Activated T-helper 1 cell treated with anti-CD3 and anti-CD28 coated beads, Interleukin-12 subunit alpha, Interleukin-12 subunit beta, Interleukin-2, Interleukin-4 antibody, amounts not matched to agents 30 ng/mL and 10 ng/mL and 1 ng/mL, durations not matched to agents 14 hours and 24 hours and 36 hours (primary cell): Measurements from ENCODE around the gene LY86. TPM values are rescaled to one million over a fixed set of nuclear protein-coding genes. Genes with fewer than 3 reads are reported as not detected.

Source experiments
- DNase-seq: peaks from one replicate; pipeline ENCODE4 v3.0.0; 2021; ENCODE audit warnings: low spot score
- H3K27ac Mint-ChIP-seq: one replicate; pipeline ENCODE4 v1.8.0; 2021; ENCODE audit warnings: mild to moderate bottlenecking, mixed read lengths
- H3K27me3 Mint-ChIP-seq: one replicate; pipeline ENCODE4 v1.8.0; 2022; ENCODE audit warnings: mild to moderate bottlenecking, moderate library complexity, mixed read lengths; ENCODE audit not compliant: insufficient read depth
- H3K36me3 Mint-ChIP-seq: one replicate; pipeline ENCODE4 v1.8.0; 2021; ENCODE audit warnings: low read depth, mixed read lengths
- H3K4me1 Mint-ChIP-seq: one replicate; pipeline ENCODE4 v1.8.0; 2021; ENCODE audit warnings: low read depth, mixed read lengths
- H3K4me3 Mint-ChIP-seq: one replicate; pipeline ENCODE4 v1.8.0; 2021; ENCODE audit warnings: mild to moderate bottlenecking, moderate library complexity, mixed read lengths
- H3K9me3 Mint-ChIP-seq: one replicate; pipeline ENCODE4 v1.8.0; 2021; ENCODE audit warnings: mixed read lengths
- intact Hi-C: fragments of 100-400 bp; cut with micrococcal nuclease; formaldehyde crosslinking; loops from one replicate; pipeline ENCODE4 v1.15.1; 2024
- total RNA-seq: library from RNA; stranded (reverse); gene quantifications from 2 replicates; pipeline ENCODE4 v1.2.3, GENCODE V29; 2022

Gene LY86
- total RNA-seq, 1 donor from 2014 or later = 1.2 TPM

DNA sequence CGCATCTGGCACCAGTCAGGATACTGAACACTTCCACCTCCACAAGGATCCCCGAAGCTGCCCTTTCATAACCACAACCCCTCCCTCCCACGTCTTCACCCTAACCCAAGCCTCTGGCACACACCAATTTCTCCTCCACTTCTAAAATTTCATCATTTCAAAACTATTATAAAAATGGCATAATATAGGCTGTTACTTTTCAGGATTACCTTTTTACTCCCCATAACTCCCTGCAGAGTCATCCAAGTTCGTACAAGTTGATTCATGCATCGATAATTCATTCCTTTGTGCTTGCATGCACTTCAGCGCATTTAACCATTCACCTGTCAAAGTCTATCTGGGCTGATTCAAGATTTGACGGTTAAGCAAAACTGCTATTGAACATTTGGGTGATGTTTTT lies 30.6 kb upstream of the LY86 start:
- peaks cover 56% of the 10 kb centered on the region for H3K4me1 Mint-ChIP-seq
- H3K36me3 Mint-ChIP-seq = no peaks in the 10 kb centered on the region
- intact Hi-C loops = loop anchor here (2.0 to 10.0 kb wide), 6 partner anchors 31 to 684 kb away; partner anchors contain the start of gene LY86
- DNase-seq = no peak
- peaks cover 12% of the 10 kb centered on the region for H3K27me3 Mint-ChIP-seq
- no peak overlapping the region for H3K27ac Mint-ChIP-seq
- H3K9me3 Mint-ChIP-seq = no peaks in the 10 kb centered on the region
- H3K4me3 Mint-ChIP-seq = no peak overlapping the region

- Mint-ChIP-seq H3K27ac (peak overlapping the region; percentile 15), H3K36me3 (peaks cover 6% of the 10 kb centered on the region), H3K4me3 (no peak overlapping the region), H3K9me3 (peaks cover 7% of the 10 kb centered on the region), H3K4me1 (peaks cover 71% of the 10 kb centered on the region), H3K27me3 (peaks cover 10% of the 10 kb centered on the region)
- DNase-seq = no peak
- intact Hi-C loops = loop anchor here (2.0 to 10.0 kb wide), 6 partner anchors 29 to 682 kb away; partner anchors contain the start of gene LY86
These were observed 28.4 kb upstream of the LY86 start for GRCh38 chr6:6559994-6560570.

- H3K9me3 Mint-ChIP-seq = peaks cover 7% of the 10 kb centered on the region
- H3K27ac Mint-ChIP-seq = no peak overlapping the region
- peaks cover 72% of the 10 kb centered on the region for H3K4me1 Mint-ChIP-seq
- H3K36me3 Mint-ChIP-seq = peaks cover 6% of the 10 kb centered on the region
- intact Hi-C loops = no loop called here
- no peak overlapping the region for H3K4me3 Mint-ChIP-seq
- H3K27me3 Mint-ChIP-seq = peaks cover 6% of the 10 kb centered on the region
- no peak for DNase-seq
These were observed 27.6 kb upstream of the LY86 start for GRCh38 chr6:6560909-6561308.

- DNase-seq = no peak
- H3K4me1 Mint-ChIP-seq = peaks cover 49% of the 10 kb centered on the region
- H3K27me3 Mint-ChIP-seq = peaks cover 4% of the 10 kb centered on the region
- intact Hi-C loops = no loop called here
- H3K36me3 Mint-ChIP-seq = peaks cover 6% of the 10 kb centered on the region
- H3K4me3 Mint-ChIP-seq = no peak overlapping the region
- H3K9me3 Mint-ChIP-seq = peaks cover 7% of the 10 kb centered on the region
- peak overlapping the region; percentile 6 for H3K27ac Mint-ChIP-seq
These were observed 24.4 kb upstream of the LY86 start for GRCh38 chr6:6564154-6564553.

GRCh38 chr6:6565069-6565468 lies 23.5 kb upstream of the LY86 start:
- H3K4me3 Mint-ChIP-seq = no peak overlapping the region
- H3K27me3 Mint-ChIP-seq = peaks cover 4% of the 10 kb centered on the region
- peaks cover 7% of the 10 kb centered on the region for H3K9me3 Mint-ChIP-seq
- peaks cover 6% of the 10 kb centered on the region for H3K36me3 Mint-ChIP-seq
- DNase-seq = no peak
- no peak overlapping the region for H3K27ac Mint-ChIP-seq
- intact Hi-C loops = no loop called here
- H3K4me1 Mint-ChIP-seq = peaks cover 42% of the 10 kb centered on the region

- intact Hi-C loops = no loop called here
- Mint-ChIP-seq H3K4me3 (no peak overlapping the region), H3K27me3 (peaks cover 4% of the 10 kb centered on the region), H3K4me1 (peaks cover 38% of the 10 kb centered on the region), H3K27ac (no peak overlapping the region), H3K36me3 (peaks cover 6% of the 10 kb centered on the region), H3K9me3 (peaks cover 7% of the 10 kb centered on the region)
- no peak for DNase-seq
These were observed 23.0 kb upstream of the LY86 start for GRCh38 chr6:6565488-6565887.

DNA sequence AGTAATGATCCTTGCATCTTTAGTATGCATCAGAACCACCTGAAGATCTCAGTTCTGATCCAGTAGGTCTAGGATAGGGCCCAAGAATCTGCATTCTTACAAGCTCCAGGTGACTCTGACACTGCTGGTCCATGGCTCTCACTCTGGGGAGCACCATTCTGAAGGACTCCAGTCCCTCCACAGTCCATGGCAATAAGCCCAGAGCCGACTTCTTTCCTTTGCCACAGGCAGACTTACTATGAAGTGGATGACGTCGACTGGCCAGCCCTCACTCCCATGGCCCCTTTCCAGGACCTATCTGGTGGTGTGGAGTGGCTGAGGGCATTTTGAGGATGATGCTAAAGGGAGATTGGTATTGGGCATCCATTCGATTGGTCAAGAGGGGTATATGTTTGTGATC lies 21.8 kb upstream of the LY86 start:
- intact Hi-C loops = no loop called here
- H3K4me3 Mint-ChIP-seq = no peak overlapping the region
- H3K4me1 Mint-ChIP-seq = peaks cover 25% of the 10 kb centered on the region
- peaks cover 6% of the 10 kb centered on the region for H3K36me3 Mint-ChIP-seq
- H3K9me3 Mint-ChIP-seq = peaks cover 14% of the 10 kb centered on the region
- H3K27me3 Mint-ChIP-seq = peaks cover 8% of the 10 kb centered on the region
- no peak overlapping the region for H3K27ac Mint-ChIP-seq
- DNase-seq = no peak

GRCh38 chr6:6569096-6569810 lies 19.3 kb upstream of the LY86 start:
- H3K36me3 Mint-ChIP-seq = peaks cover 6% of the 10 kb centered on the region
- DNase-seq = no peak
- intact Hi-C loops = no loop called here
- H3K27ac Mint-ChIP-seq = no peak overlapping the region
- peaks cover 20% of the 10 kb centered on the region for H3K9me3 Mint-ChIP-seq
- peaks cover 10% of the 10 kb centered on the region for H3K4me1 Mint-ChIP-seq
- peaks cover 11% of the 10 kb centered on the region for H3K27me3 Mint-ChIP-seq
- H3K4me3 Mint-ChIP-seq = no peak overlapping the region

DNA sequence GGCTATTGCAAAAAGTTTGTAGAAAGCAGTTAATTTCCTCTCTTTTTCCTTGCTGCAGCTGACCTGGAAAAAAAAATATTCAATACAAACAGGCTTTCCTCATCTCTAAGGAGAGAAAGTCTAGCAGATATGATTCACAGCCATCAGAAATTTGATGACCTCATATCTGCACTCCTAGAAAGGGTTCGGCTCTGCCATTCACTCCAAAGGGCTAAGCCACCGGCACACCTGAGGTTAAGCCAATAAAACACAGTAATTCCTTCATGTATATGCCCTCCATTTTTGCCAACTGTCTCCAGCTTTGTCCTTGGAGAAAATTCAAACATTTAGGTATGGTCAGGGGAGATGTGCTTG lies 18.7 kb upstream of the LY86 start:
- intact Hi-C loops = no loop called here
- Mint-ChIP-seq H3K27me3 (peaks cover 11% of the 10 kb centered on the region), H3K4me3 (no peak overlapping the region), H3K27ac (no peak overlapping the region), H3K4me1 (peaks cover 4% of the 10 kb centered on the region), H3K9me3 (peaks cover 19% of the 10 kb centered on the region), H3K36me3 (peaks cover 4% of the 10 kb centered on the region)
- no peak for DNase-seq

DNA sequence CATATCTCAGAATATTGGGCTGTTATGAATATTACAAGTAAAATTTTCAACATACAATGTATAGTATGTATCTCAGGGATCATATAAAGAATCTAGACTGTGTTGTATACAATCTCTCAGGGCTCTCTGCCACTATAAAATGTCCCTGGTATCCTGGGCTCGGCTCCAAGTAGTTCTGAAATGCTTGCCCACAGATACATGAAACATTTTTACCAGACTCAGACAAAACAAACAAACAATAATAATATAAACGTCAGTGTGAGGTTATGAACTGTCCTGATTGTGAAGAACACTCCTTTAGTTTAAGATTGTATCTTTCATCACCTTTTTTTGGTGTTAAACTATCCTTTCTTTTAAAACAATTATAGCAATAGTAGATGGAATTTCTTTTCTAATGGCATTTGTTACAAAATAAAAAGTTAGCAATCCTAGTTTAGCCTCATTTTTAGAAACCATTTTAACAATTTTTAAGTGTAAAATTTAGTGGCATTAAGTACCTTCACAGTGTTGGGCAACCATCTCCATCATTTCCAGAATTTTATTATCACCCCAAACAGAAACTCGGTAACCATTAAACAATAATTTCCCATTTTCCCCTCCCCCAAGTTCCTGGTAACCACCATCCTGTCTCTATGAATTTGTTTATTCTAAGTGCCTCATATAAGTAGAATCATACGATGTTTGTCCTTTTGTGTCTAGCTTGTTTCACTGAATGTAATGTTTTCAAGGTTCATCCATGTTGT lies 17.4 kb upstream of the LY86 start:
- H3K36me3 Mint-ChIP-seq = peaks cover 4% of the 10 kb centered on the region
- H3K4me1 Mint-ChIP-seq = no peaks in the 10 kb centered on the region
- H3K4me3 Mint-ChIP-seq = no peak overlapping the region
- no peak for DNase-seq
- peaks cover 19% of the 10 kb centered on the region for H3K9me3 Mint-ChIP-seq
- no peak overlapping the region for H3K27ac Mint-ChIP-seq
- H3K27me3 Mint-ChIP-seq = peaks cover 14% of the 10 kb centered on the region
- intact Hi-C loops = no loop called here

DNA sequence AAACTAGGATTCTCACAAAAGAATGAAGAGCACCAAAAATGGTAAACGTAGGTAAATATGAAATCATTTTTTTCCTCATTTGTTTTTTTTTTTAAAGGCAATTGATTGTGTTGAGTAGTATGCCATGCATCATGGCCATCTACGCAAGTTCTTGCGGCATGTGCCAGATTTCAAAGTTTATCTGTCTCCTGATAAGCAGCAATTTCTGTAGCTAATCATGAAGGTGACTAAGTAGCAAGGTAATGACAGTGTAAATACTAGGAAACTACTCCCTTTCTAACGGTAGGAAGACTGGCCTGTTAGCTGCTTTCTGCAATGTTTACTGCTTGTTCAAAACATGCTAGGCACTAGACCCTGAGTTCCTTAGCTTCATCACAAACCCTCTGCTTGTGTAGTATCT lies 13.4 kb upstream of the LY86 start:
- peaks cover 17% of the 10 kb centered on the region for H3K27me3 Mint-ChIP-seq
- no peak overlapping the region for H3K4me3 Mint-ChIP-seq
- DNase-seq = no peak
- intact Hi-C loops = no loop called here
- peaks cover 10% of the 10 kb centered on the region for H3K36me3 Mint-ChIP-seq
- peaks cover under 1% of the 10 kb centered on the region for H3K4me1 Mint-ChIP-seq
- H3K27ac Mint-ChIP-seq = no peak overlapping the region
- peaks cover 28% of the 10 kb centered on the region for H3K9me3 Mint-ChIP-seq

GRCh38 chr6:6577735-6578134 lies 10.8 kb upstream of the LY86 start:
- H3K36me3 Mint-ChIP-seq = peaks cover 10% of the 10 kb centered on the region
- no peak for DNase-seq
- H3K9me3 Mint-ChIP-seq = peaks cover 31% of the 10 kb centered on the region
- no peak overlapping the region for H3K4me3 Mint-ChIP-seq
- H3K27me3 Mint-ChIP-seq = peaks cover 7% of the 10 kb centered on the region
- H3K27ac Mint-ChIP-seq = no peak overlapping the region
- peaks cover 12% of the 10 kb centered on the region for H3K4me1 Mint-ChIP-seq
- intact Hi-C loops = no loop called here

GRCh38 chr6:6579281-6579680 lies 9.2 kb upstream of the LY86 start:
- Mint-ChIP-seq H3K36me3 (peaks cover 6% of the 10 kb centered on the region), H3K27ac (no peak overlapping the region), H3K27me3 (peaks cover 5% of the 10 kb centered on the region), H3K4me1 (peaks cover 20% of the 10 kb centered on the region), H3K4me3 (no peak overlapping the region), H3K9me3 (peaks cover 24% of the 10 kb centered on the region)
- no peak for DNase-seq
- intact Hi-C loops = no loop called here
